Neural crest cell (in vitro differentiated cells): ENCODE measurements around the gene RCOR1. TPM values are rescaled to one million over a fixed set of nuclear protein-coding genes. Genes with fewer than 3 reads are reported as not detected.

Experiments used
- DNase-seq: peaks from one replicate; pipeline ENCODE4 v3.0.0; 2021; ENCODE audit warnings: low read depth, mixed read lengths, low spot score
- H3K27ac Mint-ChIP-seq: one replicate; pipeline ENCODE4 v1.8.0; 2021; ENCODE audit warnings: mild to moderate bottlenecking, mixed read lengths; ENCODE audit not compliant: unreplicated experiment
- H3K27me3 Mint-ChIP-seq: 2 replicates; pipeline ENCODE4 v1.8.0; 2021; ENCODE audit warnings: low read depth, mild to moderate bottlenecking, mixed read lengths
- H3K36me3 Mint-ChIP-seq: 2 replicates; pipeline ENCODE4 v1.8.0; 2021; ENCODE audit warnings: low read depth, mild to moderate bottlenecking, mixed read lengths
- H3K4me1 Mint-ChIP-seq: 2 replicates; pipeline ENCODE4 v1.8.0; 2021; ENCODE audit warnings: mixed read lengths
- H3K4me3 Mint-ChIP-seq: one replicate; pipeline ENCODE4 v1.8.0; 2021; ENCODE audit warnings: mild to moderate bottlenecking, mixed read lengths
- H3K9me3 Mint-ChIP-seq: 2 replicates; pipeline ENCODE4 v1.8.0; 2021; ENCODE audit warnings: mixed read lengths
- total RNA-seq: library from RNA; stranded (reverse); gene quantifications from 2 replicates; pipeline ENCODE4 v1.2.1, GENCODE V29; 2021
- TF ChIP-seq, protein P1 (sequence below): fragments of 200-600 bp; sonication (generic); conservative IDR thresholded peaks from 2 replicates; pipeline ENCODE4 v1.5.0; 2021; ENCODE audit warnings: antibody characterized with exemption, mild to moderate bottlenecking

RCOR1 gene
- total RNA-seq, 1 donor from 2014 or later = 27.8 TPM

- Mint-ChIP-seq H3K27me3 (no peaks in the 10 kb centered on the region), H3K36me3 (peaks cover 15% of the 10 kb centered on the region), H3K9me3 (no peaks in the 10 kb centered on the region), H3K27ac (no peak overlapping the region), H3K4me1 (no peaks in the 10 kb centered on the region), H3K4me3 (no peak overlapping the region)
- DNase-seq = no peak
- TF ChIP-seq, protein P1, sequence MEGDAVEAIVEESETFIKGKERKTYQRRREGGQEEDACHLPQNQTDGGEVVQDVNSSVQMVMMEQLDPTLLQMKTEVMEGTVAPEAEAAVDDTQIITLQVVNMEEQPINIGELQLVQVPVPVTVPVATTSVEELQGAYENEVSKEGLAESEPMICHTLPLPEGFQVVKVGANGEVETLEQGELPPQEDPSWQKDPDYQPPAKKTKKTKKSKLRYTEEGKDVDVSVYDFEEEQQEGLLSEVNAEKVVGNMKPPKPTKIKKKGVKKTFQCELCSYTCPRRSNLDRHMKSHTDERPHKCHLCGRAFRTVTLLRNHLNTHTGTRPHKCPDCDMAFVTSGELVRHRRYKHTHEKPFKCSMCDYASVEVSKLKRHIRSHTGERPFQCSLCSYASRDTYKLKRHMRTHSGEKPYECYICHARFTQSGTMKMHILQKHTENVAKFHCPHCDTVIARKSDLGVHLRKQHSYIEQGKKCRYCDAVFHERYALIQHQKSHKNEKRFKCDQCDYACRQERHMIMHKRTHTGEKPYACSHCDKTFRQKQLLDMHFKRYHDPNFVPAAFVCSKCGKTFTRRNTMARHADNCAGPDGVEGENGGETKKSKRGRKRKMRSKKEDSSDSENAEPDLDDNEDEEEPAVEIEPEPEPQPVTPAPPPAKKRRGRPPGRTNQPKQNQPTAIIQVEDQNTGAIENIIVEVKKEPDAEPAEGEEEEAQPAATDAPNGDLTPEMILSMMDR = no peak
These were observed 133.9 kb downstream of the RCOR1 start for GRCh38 chr14:102726191-102726949.

GRCh38 chr14:102727336-102728095, 135.1 kb downstream of the RCOR1 start:
- no peak for DNase-seq
- no peaks in the 10 kb centered on the region for H3K27me3 Mint-ChIP-seq
- no peak overlapping the region for H3K4me3 Mint-ChIP-seq
- no peak overlapping the region for H3K27ac Mint-ChIP-seq
- peaks cover 15% of the 10 kb centered on the region for H3K36me3 Mint-ChIP-seq
- no peaks in the 10 kb centered on the region for H3K9me3 Mint-ChIP-seq
- no peaks in the 10 kb centered on the region for H3K4me1 Mint-ChIP-seq
- TF ChIP-seq, protein P1 = no peak

- H3K36me3 Mint-ChIP-seq = peaks cover 13% of the 10 kb centered on the region
- peak overlapping the region; percentile 21 for H3K27ac Mint-ChIP-seq
- no peaks in the 10 kb centered on the region for H3K9me3 Mint-ChIP-seq
- H3K27me3 Mint-ChIP-seq = no peaks in the 10 kb centered on the region
- no peak for DNase-seq
- H3K4me3 Mint-ChIP-seq = no peak overlapping the region
- TF ChIP-seq, protein P1 = no peak
- H3K4me1 Mint-ChIP-seq = no peaks in the 10 kb centered on the region
These were observed 136.1 kb downstream of the RCOR1 start for GRCh38 chr14:102728501-102728900.

DNA sequence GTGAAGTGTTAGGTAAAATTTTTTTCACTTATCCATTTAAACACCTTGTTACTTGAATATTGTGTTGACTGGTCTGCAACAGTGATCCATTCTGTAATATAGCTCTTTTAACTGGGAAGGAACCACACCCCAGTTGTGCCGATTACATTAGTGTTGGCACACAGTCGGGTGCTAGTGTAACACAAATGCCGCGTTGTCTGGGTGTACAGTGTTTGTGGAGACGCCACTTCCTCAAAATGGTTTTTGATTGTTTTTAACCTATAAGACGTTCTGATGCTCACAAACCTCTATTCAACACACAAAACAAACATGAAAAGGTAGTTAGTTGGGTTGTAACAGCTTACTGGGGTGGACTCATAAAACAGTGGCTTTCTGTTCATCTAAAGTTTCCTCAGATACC, 136.8 kb downstream of the RCOR1 start:
- no peak for DNase-seq
- no peak overlapping the region for H3K4me3 Mint-ChIP-seq
- TF ChIP-seq, protein P1 = no peak
- peaks cover 11% of the 10 kb centered on the region for H3K36me3 Mint-ChIP-seq
- no peaks in the 10 kb centered on the region for H3K4me1 Mint-ChIP-seq
- no peaks in the 10 kb centered on the region for H3K27me3 Mint-ChIP-seq
- H3K27ac Mint-ChIP-seq = no peak overlapping the region
- no peaks in the 10 kb centered on the region for H3K9me3 Mint-ChIP-seq

GRCh38 chr14:102729825-102730224, 137.4 kb downstream of the RCOR1 start:
- TF ChIP-seq, protein P1 = no peak
- Mint-ChIP-seq H3K27ac (no peak overlapping the region), H3K4me3 (no peak overlapping the region), H3K36me3 (peaks cover 8% of the 10 kb centered on the region), H3K4me1 (no peaks in the 10 kb centered on the region), H3K9me3 (no peaks in the 10 kb centered on the region), H3K27me3 (no peaks in the 10 kb centered on the region)
- DNase-seq = no peak
